GM18907 (cell line): ENCODE results near the gene CLBA1.

Experiments used
- ATAC-seq: cut with Tn5 transposase; IDR thresholded peaks from one replicate; pipeline ENCODE4 v1.9.1; 2021; ENCODE audit warnings: mild to moderate bottlenecking, moderate library complexity; ENCODE audit not compliant: unreplicated experiment

Gene CLBA1

GRCh38 chr14:104968541-104969401 is 16.8 kb upstream of the CLBA1 start:
- no peak for ATAC-seq

- no peak for ATAC-seq
Measured at GRCh38 chr14:104969741-104970230, 15.8 kb upstream of the CLBA1 start.

GRCh38 chr14:104970231-104971068 is 15.1 kb upstream of the CLBA1 start:
- no peak for ATAC-seq

- ATAC-seq: no peak
Measured at GRCh38 chr14:104971447-104972240, 13.9 kb upstream of the CLBA1 start.

GRCh38 chr14:104972301-104973134 is 13.1 kb upstream of the CLBA1 start:
- no peak for ATAC-seq

- no peak for ATAC-seq
Measured at GRCh38 chr14:104973135-104973384, 12.5 kb upstream of the CLBA1 start.

GRCh38 chr14:104973385-104974145 is 12.0 kb upstream of the CLBA1 start:
- ATAC-seq: no peak

- no peak for ATAC-seq
Measured at GRCh38 chr14:104974146-104974541, 11.4 kb upstream of the CLBA1 start.

- ATAC-seq: no peak
Measured at GRCh38 chr14:104974665-104975390, 10.8 kb upstream of the CLBA1 start.

- no peak for ATAC-seq
Measured at GRCh38 chr14:104975481-104976197, 9.9 kb upstream of the CLBA1 start.

- ATAC-seq: no peak
Measured at GRCh38 chr14:104976198-104977007, 9.2 kb upstream of the CLBA1 start.

GRCh38 chr14:104977008-104977680 is 8.4 kb upstream of the CLBA1 start:
- ATAC-seq: no peak

GRCh38 chr14:104977681-104978653 is 7.6 kb upstream of the CLBA1 start, which contains the start of gene AHNAK2:
Gene AHNAK2 (minus strand): TSS chr14:104978374. CDS start chr14:104978237, 137 bp downstream.
- no peak for ATAC-seq

GRCh38 chr14:104978746-104979691 is 6.6 kb upstream of the CLBA1 start:
- ATAC-seq: no peak
